Uterus (tissue), 2 donors: Measurements from ENCODE around the gene MADCAM1.

Source experiments
- CTCF ChIP-seq, 4 experiments: fragments of 200-600 bp in 2 of 4; fragments of 450-650 bp in 2 of 4; sonication (generic) in 2 of 4; IDR thresholded peaks; one replicate each; pipeline ENCODE4 v1.5.1; 2016 to 2019; ENCODE audit warnings: antibody characterized with exemption in 4 of 4, mild to moderate bottlenecking in 2 of 4, moderate library complexity in 1 of 4
- POLR2A ChIP-seq, 2 donors: fragments of 450-650 bp; IDR thresholded peaks; one replicate each; pipeline ENCODE4 v1.6.1; 2016; ENCODE audit warnings: antibody characterized with exemption in 2 of 2, mild to moderate bottlenecking in 1 of 2, moderate library complexity in 1 of 2

GRCh38 chr19:452829-453228 is 43.5 kb upstream of the MADCAM1 start:
- TF ChIP-seq CTCF (IDR thresholded peaks at IDR 0.05) (no peak), POLR2A (IDR thresholded peaks at IDR 0.05) (no peak)
